GM18507 (cell line): ENCODE data around the gene IKZF3.
"Not testable (repeated sequence)": the region's sequence is repeated elsewhere in the genome, so short reads cannot be mapped to it uniquely, and the experiment has no call there.

ENCODE experiments used
- DNase-seq: peaks from one replicate; pipeline ENCODE4 v3.0.0; 2011; ENCODE audit warnings: low read depth; ENCODE audit not compliant: insufficient read length; ENCODE audit errors: extremely low spot score
- FAIRE-seq: peaks from 2 replicates; lab custom pipeline; 2011; peaks lifted over from hg19 to GRCh38; lab: Jason Lieb, UNC

The IKZF3 gene

GRCh38 chr17:39748444-39749034 is 115.6 kb downstream of the IKZF3 start:
- DNase-seq, FAIRE-seq: not testable (repeated sequence)

GRCh38 chr17:39747745-39748144 is 116.4 kb downstream of the IKZF3 start:
- FAIRE-seq (no peak), DNase-seq (no peak)

DNA sequence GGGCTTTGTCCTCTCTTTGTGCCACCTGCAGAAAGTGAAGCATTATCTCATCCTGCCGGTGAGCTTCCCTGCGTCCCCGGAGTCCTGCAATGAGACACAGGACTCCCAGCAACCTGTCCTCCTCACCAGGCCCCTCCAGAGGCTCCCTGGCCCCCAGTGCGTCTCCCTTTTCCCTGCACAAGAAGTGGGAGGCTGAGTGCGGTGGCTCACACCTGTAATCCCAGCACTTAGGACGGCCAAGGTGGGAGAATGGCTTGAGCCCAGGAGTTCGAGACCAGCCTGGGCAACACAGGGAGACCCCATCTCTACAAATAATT is 118.0 kb downstream of the IKZF3 start:
- DNase-seq (no peak), FAIRE-seq (no peak)

DNA sequence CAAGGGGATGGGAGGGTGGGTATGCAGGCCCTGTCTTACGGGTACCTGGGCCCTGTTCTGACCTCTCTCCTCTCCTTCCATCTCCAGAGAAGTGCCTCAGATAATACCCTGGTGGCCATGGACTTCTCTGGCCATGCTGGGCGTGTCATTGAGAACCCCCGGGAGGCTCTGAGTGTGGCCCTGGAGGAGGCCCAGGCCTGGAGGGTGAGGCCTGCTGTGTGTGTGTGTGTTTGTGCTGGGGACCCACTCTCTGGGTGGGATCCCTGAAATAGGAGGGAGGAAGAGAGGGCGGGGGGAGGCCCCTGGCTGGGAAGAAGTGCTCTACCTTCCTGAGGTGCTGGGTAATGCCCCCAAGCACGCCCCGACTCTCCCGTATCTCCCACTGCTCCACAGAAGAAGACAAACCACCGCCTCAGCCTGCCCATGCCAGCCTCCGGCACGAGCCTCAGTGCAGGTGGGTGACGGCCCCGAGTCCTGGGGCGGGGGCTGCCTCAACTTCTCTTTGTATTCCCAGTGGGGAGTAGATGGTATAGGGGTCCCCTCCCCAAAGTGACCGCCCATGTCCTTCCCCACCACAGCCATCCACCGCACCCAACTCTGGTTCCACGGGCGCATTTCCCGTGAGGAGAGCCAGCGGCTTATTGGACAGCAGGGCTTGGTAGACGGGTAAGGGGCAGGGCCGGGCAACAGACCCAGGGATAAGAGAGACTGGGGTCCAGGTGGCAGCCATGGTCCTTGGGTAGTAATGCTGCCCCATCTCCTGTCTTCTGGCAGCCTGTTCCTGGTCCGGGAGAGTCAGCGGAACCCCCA is 118.6 kb downstream of the IKZF3 start:
- no peak for FAIRE-seq
- DNase-seq = no peak

- FAIRE-seq (no peak), DNase-seq (no peak)
Measured at GRCh38 chr17:39744836-39745215, 119.3 kb downstream of the IKZF3 start.

- no peak for FAIRE-seq
Measured at GRCh38 chr17:39744075-39744835, 119.9 kb downstream of the IKZF3 start.

DNA sequence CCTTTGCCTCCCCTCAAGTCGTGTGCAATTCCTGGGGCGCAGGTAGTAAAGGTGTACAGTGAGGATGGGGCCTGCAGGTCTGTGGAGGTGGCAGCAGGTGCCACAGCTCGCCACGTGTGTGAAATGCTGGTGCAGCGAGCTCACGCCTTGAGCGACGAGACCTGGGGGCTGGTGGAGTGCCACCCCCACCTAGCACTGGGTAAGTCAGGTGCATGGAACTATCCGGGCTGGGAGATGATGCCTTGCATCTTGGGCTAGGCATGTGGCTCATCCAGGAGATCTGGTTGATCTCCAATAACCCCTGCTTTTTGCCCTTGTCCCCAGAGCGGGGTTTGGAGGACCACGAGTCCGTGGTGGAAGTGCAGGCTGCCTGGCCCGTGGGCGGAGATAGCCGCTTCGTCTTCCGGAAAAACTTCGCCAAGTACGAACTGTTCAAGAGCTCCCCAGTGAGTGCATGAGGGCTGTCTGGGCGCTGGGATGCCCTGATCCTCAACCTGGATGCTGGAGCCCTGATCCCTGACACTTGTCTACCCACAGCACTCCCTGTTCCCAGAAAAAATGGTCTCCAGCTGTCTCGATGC is 121.2 kb downstream of the IKZF3 start:
- no peak for FAIRE-seq
- DNase-seq = no peak

More at GRCh38 chr17:39744075-39744835, 119.9 kb downstream of the IKZF3 start:
- DNase-seq = no peak

DNA sequence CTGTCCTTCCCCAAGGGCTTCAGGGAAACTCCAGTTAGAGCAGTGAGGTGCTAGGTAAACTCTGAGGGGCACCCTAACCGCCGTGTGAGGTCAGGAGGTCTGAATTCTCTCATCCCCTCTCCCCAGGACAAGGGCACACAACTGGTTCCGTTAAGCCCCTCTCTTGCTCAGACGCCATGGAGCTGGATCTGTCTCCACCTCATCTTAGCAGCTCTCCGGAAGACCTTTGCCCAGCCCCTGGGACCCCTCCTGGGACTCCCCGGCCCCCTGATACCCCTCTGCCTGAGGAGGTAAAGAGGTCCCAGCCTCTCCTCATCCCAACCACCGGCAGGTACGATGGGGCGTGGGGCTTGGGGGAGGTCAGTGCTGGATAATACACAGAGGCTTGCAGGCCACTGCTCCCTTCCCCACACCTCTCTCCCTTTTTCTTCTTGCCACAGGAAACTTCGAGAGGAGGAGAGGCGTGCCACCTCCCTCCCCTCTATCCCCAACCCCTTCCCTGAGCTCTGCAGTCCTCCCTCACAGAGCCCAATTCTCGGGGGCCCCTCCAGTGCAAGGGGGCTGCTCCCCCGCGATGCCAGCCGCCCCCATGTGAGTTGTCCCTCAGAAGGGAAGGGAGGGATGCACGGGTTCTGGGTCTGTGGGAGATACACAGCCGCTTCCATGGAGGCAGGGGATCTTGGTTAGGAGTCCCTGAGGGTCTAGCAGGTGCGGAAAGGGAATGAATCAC is 121.8 kb downstream of the IKZF3 start:
- DNase-seq (no peak), FAIRE-seq (no peak)

- DNase-seq = no peak
- FAIRE-seq = no peak
Measured at GRCh38 chr17:39740357-39741111, 123.6 kb downstream of the IKZF3 start.

- FAIRE-seq = no peak
- no peak for DNase-seq
Measured at GRCh38 chr17:39739885-39740356, 124.2 kb downstream of the IKZF3 start.

GRCh38 chr17:39738983-39739884 is 124.9 kb downstream of the IKZF3 start:
- no peak for DNase-seq
- FAIRE-seq = no peak

DNA sequence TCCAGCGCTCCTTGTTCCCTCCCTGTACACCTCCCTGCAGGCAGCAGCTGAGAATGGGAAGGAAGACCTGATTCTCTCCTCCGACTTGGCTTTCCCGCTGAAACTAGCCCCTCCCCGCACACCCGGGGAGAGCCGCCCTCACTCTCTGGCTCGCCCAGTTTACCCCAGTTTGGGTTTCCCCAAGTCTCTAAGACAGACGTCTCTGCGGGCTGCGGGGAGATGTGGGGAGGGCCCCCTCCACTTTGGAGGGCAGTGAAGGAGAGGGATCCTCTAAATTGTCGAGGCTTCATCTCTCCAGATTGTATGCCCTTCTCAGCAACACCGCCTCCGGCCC is 125.6 kb downstream of the IKZF3 start:
- DNase-seq (no peak), FAIRE-seq (no peak)

- FAIRE-seq = no peak
- DNase-seq = no peak
Measured at GRCh38 chr17:39737760-39738567, 126.1 kb downstream of the IKZF3 start, which contains the start of gene GRB7. Gene GRB7 (plus strand): TSS chr17:39737938. CDS start chr17:39742302, 4,364 bp downstream.

- DNase-seq (no peak), FAIRE-seq (no peak)
Measured at GRCh38 chr17:39737206-39737759, 126.8 kb downstream of the IKZF3 start.

DNA sequence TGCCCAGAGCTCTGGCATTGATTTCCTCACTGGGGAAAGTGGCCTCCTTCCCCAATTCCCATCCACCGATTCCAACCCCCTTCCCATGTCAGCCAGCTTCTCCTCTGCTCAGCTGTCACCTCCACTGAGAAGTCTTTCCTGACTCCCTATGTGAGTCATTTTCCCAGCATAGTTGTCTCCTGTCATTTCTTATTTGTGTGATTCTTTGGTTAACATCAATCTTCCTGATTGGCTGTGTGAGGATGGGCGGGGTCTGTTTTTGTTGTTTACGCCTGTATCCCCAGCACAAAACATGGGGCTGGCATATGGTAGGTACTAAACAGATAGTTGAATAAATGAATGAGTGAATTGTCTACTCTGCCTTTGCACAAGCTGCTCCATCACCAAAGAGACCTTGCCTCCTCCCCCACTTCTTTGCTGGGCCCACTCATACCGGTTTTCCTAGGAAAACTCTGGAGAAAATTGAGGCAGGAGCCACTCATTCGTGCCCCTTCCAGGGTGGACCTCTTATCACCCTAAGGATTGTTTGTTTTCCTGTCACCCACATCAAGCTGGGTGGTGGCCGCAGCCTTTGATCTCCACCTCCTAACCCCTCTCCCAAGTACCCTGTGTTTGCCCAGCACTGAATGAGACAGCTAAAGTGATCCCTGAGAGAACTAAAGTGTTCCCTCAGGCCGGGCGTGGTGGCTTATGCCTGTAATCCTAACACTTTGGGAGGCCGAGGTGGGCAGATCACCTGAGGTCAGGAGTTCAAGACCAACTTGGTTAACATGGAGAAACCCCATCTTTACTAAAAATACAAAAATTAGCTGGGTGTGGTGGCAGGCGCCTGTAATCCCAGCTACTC is 127.6 kb downstream of the IKZF3 start:
- no peak for FAIRE-seq
- no peak for DNase-seq

DNA sequence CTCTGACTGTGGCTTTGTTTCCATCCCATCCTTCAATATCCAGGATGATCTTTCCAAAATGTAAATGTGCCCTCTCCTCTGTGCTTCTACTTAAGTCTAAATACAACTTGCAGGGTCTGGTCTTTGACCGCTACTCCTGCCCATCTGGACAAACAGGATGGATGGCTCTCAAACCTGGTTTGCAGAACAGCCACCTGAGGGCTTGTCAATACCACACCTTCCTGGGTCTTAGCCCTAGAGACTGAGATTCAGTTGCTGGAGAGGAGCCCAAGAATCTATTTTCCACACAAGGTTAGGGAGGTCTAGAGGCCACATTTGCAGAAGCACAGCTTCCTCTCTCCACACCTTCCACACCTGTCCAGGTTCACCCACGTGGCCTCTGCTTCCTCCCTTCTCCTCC is 128.2 kb downstream of the IKZF3 start:
- FAIRE-seq = no peak
- DNase-seq = no peak
